Measurements from ENCODE around the gene MT4.

DNA sequence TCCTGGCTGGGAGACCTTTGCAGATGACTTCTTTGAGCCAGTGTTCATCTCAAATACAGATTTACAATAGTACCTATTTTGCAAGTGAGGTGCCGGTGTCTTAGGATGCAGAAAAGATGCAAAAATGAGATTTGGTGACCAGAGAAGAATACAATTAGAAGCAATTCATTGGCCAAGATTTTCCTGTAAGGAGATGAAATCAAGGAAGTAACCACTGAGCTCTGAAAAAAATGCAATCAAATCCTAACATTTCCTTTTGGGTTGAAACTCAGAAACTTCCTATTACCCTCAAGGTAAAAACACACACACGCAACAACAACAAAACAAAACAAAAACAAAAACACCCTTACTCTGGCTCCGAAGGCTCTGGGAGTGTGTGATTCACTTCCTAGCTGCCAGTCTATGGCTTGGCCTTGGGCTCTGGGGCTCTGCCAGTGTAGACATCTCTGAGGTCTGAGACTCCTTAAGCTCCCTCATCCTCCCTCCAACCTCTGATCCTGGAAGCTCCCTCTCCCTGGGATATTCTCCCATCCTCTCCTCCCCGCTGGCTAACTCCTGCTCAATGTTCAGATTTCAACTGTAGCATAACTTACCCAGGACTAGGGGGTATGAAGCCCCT, 16.8 kb upstream of the MT4 start:
- TF ChIP-seq, protein P1, sequence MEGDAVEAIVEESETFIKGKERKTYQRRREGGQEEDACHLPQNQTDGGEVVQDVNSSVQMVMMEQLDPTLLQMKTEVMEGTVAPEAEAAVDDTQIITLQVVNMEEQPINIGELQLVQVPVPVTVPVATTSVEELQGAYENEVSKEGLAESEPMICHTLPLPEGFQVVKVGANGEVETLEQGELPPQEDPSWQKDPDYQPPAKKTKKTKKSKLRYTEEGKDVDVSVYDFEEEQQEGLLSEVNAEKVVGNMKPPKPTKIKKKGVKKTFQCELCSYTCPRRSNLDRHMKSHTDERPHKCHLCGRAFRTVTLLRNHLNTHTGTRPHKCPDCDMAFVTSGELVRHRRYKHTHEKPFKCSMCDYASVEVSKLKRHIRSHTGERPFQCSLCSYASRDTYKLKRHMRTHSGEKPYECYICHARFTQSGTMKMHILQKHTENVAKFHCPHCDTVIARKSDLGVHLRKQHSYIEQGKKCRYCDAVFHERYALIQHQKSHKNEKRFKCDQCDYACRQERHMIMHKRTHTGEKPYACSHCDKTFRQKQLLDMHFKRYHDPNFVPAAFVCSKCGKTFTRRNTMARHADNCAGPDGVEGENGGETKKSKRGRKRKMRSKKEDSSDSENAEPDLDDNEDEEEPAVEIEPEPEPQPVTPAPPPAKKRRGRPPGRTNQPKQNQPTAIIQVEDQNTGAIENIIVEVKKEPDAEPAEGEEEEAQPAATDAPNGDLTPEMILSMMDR (IDR thresholded peaks at IDR 0.05) = no peak
- no peak for TF ChIP-seq POLR2A (IDR thresholded peaks at IDR 0.05)

Data from heart left ventricle (tissue), 13 donors.